NCI-H2171 (cell line): ENCODE measurements around the gene UGGT1.

ENCODE experiments used
- DNase-seq: peaks from one replicate; lab custom pipeline; 2025; lab: John Stamatoyannopoulos, UW

UGGT1 gene

GRCh38 chr2:128105072-128105471, 14.1 kb downstream of the UGGT1 start:
- DNase-seq, result no peak

GRCh38 chr2:128108166-128108565, 17.2 kb downstream of the UGGT1 start:
- DNase-seq, result no peak

GRCh38 chr2:128109243-128109642, 18.2 kb downstream of the UGGT1 start:
- no peak for DNase-seq

- no peak for DNase-seq
Observed at GRCh38 chr2:128115921-128116623, 25.1 kb downstream of the UGGT1 start.

- DNase-seq, result no peak
Observed at GRCh38 chr2:128134573-128134972, 43.6 kb downstream of the UGGT1 start.

- no peak for DNase-seq
Observed at GRCh38 chr2:128137094-128137616, 46.2 kb downstream of the UGGT1 start.

- DNase-seq, result no peak
Observed at GRCh38 chr2:128139624-128140023, 48.6 kb downstream of the UGGT1 start.

- no peak for DNase-seq
Observed at GRCh38 chr2:128145651-128146050, 54.7 kb downstream of the UGGT1 start.

GRCh38 chr2:128153786-128154185, 62.8 kb downstream of the UGGT1 start:
- DNase-seq, result no peak

GRCh38 chr2:128154225-128154624, 63.2 kb downstream of the UGGT1 start:
- no peak for DNase-seq

- no peak for DNase-seq
Observed at GRCh38 chr2:128155970-128156369, 65.0 kb downstream of the UGGT1 start.

GRCh38 chr2:128156812-128157211, 65.8 kb downstream of the UGGT1 start:
- DNase-seq, result no peak

- no peak for DNase-seq
Observed at GRCh38 chr2:128157644-128158043, 66.6 kb downstream of the UGGT1 start.

GRCh38 chr2:128158176-128158575, 67.2 kb downstream of the UGGT1 start:
- no peak for DNase-seq

GRCh38 chr2:128159437-128159836, 68.4 kb downstream of the UGGT1 start:
- no peak for DNase-seq

GRCh38 chr2:128160616-128161275, 69.7 kb downstream of the UGGT1 start:
- DNase-seq, result no peak

GRCh38 chr2:128162266-128162665, 71.3 kb downstream of the UGGT1 start:
- DNase-seq, result no peak

- no peak for DNase-seq
Observed at GRCh38 chr2:128164311-128164710, 73.3 kb downstream of the UGGT1 start.

GRCh38 chr2:128166746-128167353, 75.8 kb downstream of the UGGT1 start:
- no peak for DNase-seq

GRCh38 chr2:128169094-128169493, 78.1 kb downstream of the UGGT1 start:
- no peak for DNase-seq

GRCh38 chr2:128169497-128169896, 78.5 kb downstream of the UGGT1 start:
- DNase-seq, result no peak

- DNase-seq, result no peak
Observed at GRCh38 chr2:128169933-128170709, 79.1 kb downstream of the UGGT1 start.
